DOHH2 (cell line): ENCODE data around the gene ZNF260.
"Not testable (repeated sequence)": the region's sequence is repeated elsewhere in the genome, so short reads cannot be mapped to it uniquely, and the experiment has no call there.

Experiments
- H3F3A ChIP-seq: fragments of 200-600 bp; sonication (generic), shearing (Covaris generic); 2 replicates; pipeline ENCODE4 v1.6.0; 2016; ENCODE audit warnings: antibody characterized with exemption, mild to moderate bottlenecking; ENCODE audit not compliant: control insufficient read depth, insufficient read depth
- H3K27ac ChIP-seq: fragments of 200-600 bp; sonication (generic); 2 replicates; pipeline ENCODE4 v1.5.1; 2014; ENCODE audit warnings: low read depth, mild to moderate bottlenecking, low read length, moderate library complexity
- H3K27me3 ChIP-seq: fragments of 200-600 bp; sonication (generic); 2 replicates; pipeline ENCODE4 v1.6.1; 2014; ENCODE audit warnings: mild to moderate bottlenecking, low read length, mixed read lengths; ENCODE audit not compliant: control insufficient read depth
- H3K36me3 ChIP-seq: fragments of 200-600 bp; sonication (generic); 2 replicates; pipeline ENCODE4 v1.6.1; 2014; ENCODE audit warnings: mild to moderate bottlenecking, low read length, moderate library complexity, mixed read lengths; ENCODE audit not compliant: control insufficient read depth
- H3K4me1 ChIP-seq: fragments of 200-600 bp; sonication (generic); 2 replicates; pipeline ENCODE4 v1.6.1; 2014; ENCODE audit warnings: mild to moderate bottlenecking, low read length, mixed read lengths; ENCODE audit not compliant: control insufficient read depth
- H3K4me2 ChIP-seq: fragments of 200-600 bp; sonication (generic); 2 replicates; pipeline ENCODE4 v1.6.0; 2014; ENCODE audit warnings: mild to moderate bottlenecking, low read length, moderate library complexity
- H3K4me3 ChIP-seq: fragments of 200-600 bp; sonication (generic); 2 replicates; pipeline ENCODE4 v1.5.1; 2014; ENCODE audit warnings: mild to moderate bottlenecking, low read length, mixed read lengths
- H3K79me2 ChIP-seq: fragments of 200-600 bp; sonication (generic); 2 replicates; pipeline ENCODE4 v1.6.1; 2014; ENCODE audit warnings: mild to moderate bottlenecking, low read length, mixed read lengths; ENCODE audit not compliant: control insufficient read depth
- H3K9me2 ChIP-seq: fragments of 200-600 bp; sonication (generic); replicated peaks from 2 replicates; pipeline ENCODE4 v1.6.1; 2014; ENCODE audit warnings: mild to moderate bottlenecking, low read length, mixed read lengths; ENCODE audit not compliant: control insufficient read depth
- H3K9me3 ChIP-seq: fragments of 200-600 bp; sonication (generic); 2 replicates; pipeline ENCODE4 v1.6.1; 2014; ENCODE audit warnings: antibody characterized with exemption, low read length, mixed read lengths; ENCODE audit not compliant: control insufficient read depth, insufficient read depth
- H4K20me1 ChIP-seq: fragments of 200-600 bp; sonication (generic); 2 replicates; pipeline ENCODE4 v1.6.0; 2014; ENCODE audit warnings: low read depth, mild to moderate bottlenecking, antibody characterized with exemption, low read length, moderate library complexity; ENCODE audit not compliant: control insufficient read depth, insufficient read depth
- EZH2phosphoT487 ChIP-seq: fragments of 200-600 bp; sonication (generic); IDR thresholded peaks from 2 replicates; pipeline ENCODE4 v1.6.1; 2017; ENCODE audit warnings: borderline replicate concordance, mild to moderate bottlenecking, antibody characterized with exemption, low read length, moderate library complexity, mixed read lengths
- TF ChIP-seq, protein P1 (sequence below): fragments of 200-600 bp; sonication (generic); IDR thresholded peaks from one replicate; pipeline ENCODE4 v1.5.1; 2014; ENCODE audit warnings: antibody characterized with exemption, mild to moderate bottlenecking, low read depth, low read length; ENCODE audit not compliant: poor library complexity, severe bottlenecking

ZNF260 gene

DNA sequence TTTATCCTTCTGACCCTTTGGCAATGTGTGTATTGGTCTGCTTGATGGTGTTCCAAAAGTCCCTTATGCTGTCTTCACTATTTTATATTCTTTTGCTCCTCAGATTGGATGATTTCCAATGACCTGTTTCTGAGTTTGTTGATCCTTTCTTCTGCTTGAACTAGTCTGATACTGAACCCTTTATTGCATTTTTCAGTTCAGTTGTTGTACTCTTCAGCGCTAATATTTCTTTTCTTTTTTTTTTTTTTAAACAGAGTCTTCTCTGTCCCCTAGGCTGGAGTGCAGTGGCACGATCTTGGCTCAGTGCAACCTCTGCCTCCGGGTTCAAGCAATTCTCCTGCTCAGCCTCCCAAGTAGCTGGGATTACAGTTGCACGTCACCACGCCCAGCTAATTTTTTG lies 26.1 kb downstream of the ZNF260 start:
- Histone ChIP-seq H3K9me2 (no peaks in the 10 kb centered on the region), H3K27ac (no peak overlapping the region), H3K4me3 (no peak overlapping the region), H3K79me2 (no peaks in the 10 kb centered on the region), H4K20me1 (no peaks in the 10 kb centered on the region), H3F3A (no peaks in the 10 kb centered on the region), H3K36me3 (no peaks in the 10 kb centered on the region), H3K27me3 (no peaks in the 10 kb centered on the region), H3K9me3 (peaks cover 13% of the 10 kb centered on the region; the same call in 1 of the 2 replicates), H3K4me1 (no peaks in the 10 kb centered on the region), H3K4me2 (no peak overlapping the region)
- TF ChIP-seq EZH2phosphoT487: no peak
- TF ChIP-seq, protein P1, sequence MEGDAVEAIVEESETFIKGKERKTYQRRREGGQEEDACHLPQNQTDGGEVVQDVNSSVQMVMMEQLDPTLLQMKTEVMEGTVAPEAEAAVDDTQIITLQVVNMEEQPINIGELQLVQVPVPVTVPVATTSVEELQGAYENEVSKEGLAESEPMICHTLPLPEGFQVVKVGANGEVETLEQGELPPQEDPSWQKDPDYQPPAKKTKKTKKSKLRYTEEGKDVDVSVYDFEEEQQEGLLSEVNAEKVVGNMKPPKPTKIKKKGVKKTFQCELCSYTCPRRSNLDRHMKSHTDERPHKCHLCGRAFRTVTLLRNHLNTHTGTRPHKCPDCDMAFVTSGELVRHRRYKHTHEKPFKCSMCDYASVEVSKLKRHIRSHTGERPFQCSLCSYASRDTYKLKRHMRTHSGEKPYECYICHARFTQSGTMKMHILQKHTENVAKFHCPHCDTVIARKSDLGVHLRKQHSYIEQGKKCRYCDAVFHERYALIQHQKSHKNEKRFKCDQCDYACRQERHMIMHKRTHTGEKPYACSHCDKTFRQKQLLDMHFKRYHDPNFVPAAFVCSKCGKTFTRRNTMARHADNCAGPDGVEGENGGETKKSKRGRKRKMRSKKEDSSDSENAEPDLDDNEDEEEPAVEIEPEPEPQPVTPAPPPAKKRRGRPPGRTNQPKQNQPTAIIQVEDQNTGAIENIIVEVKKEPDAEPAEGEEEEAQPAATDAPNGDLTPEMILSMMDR: no peak

DNA sequence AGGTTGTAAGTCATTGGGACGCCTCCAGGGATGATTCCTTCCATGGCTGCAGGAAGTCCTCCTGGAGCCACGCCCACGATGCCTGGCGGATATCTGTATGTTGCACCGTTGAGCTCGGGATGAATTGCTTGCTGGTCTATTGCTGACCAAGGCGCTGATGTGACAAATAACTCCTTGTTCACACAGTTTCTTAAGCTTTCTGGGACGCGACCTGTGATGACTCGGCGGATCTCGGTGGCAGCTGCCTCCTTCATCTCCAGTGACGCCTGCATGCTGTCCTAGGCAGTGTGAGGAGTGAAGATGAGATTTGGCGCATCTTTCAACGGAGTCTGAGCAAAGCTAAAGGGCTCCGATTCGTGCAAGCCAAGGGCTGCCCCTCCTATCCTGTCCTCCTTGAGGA lies 31.1 kb downstream of the ZNF260 start:
- Histone ChIP-seq H3K36me3 (no peaks in the 10 kb centered on the region; the same call in 1 of the 2 replicates), H3K4me3 (no peak overlapping the region), H3K9me2 (no peaks in the 10 kb centered on the region), H3K79me2 (no peaks in the 10 kb centered on the region), H3K27me3 (no peaks in the 10 kb centered on the region), H3F3A (no peaks in the 10 kb centered on the region), H3K27ac (no peak overlapping the region), H3K9me3 (peaks cover 20% of the 10 kb centered on the region), H3K4me1 (peaks cover 7% of the 10 kb centered on the region; the same call in 1 of the 2 replicates), H4K20me1 (no peaks in the 10 kb centered on the region), H3K4me2 (no peak overlapping the region)
- no peak for TF ChIP-seq EZH2phosphoT487
- TF ChIP-seq, protein P1: no peak

DNA sequence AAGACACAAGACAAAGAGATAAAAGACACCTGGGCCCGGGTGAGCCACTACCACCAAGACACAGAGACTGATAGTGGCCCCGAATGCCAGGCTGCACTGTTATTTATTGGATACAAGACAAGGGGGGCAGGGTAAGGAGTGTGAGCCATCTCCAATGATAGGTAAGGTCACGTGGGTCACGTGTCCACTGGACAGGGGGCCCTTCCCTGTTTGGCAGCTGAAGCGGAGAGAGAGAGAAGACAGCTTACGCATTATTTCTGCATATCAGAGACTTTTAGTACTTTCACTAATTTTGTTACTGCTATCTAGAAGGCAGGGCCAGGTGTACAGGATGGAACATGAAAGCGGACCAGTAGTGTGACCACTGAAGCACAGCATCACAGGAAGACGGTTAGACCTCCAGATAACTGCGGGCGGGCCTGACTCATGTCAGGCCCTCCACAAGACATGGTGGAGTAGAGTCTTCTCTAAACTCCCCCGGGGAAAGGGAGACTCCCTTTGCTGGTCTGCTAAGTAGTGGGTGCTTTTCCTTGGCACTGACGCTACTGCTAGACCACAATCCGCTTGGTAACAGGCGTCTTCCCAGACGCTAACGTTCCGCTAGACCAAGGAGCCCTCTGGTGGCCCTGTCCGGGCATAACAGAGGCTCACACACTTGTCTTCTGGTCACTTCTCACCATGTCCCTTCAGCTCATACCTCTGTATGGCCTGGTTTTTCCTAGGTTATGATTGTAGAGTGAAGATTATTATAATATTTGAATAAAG lies 35.2 kb downstream of the ZNF260 start:
- peak overlapping the region; percentile 22; the same call in 1 of the 2 replicates for H3K4me3 ChIP-seq
- H3F3A ChIP-seq, H4K20me1 ChIP-seq, H3K27ac ChIP-seq, H3K36me3 ChIP-seq, H3K4me2 ChIP-seq, H3K79me2 ChIP-seq, H3K27me3 ChIP-seq, H3K9me2 ChIP-seq: not testable (repeated sequence)
- TF ChIP-seq, protein P1: peak; percentile 54
- peaks cover 22% of the 10 kb centered on the region for H3K4me1 ChIP-seq
- H3K9me3 ChIP-seq: peaks cover 20% of the 10 kb centered on the region

DNA sequence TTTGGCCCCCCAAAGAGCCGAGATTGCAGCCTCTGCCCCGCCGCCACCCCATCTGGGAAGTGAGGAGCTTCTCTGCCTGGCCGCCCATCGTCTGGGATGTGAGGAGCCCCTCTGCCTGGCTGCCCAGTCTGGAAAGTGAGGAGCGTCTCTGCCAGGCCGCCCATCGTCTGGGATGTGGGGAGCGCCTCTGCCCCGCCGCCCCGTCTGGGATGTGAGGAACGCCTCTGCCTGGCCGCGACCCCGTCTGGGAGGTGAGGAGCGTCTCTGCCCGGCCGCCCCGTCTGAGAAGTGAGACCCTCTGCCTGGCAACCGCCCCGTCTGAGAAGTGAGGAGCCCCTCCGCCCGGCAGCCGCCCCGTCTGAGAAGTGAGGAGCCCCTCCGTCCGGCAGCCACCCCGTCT lies 37.2 kb downstream of the ZNF260 start:
- peak overlapping the region; percentile 86 for H3K4me2 ChIP-seq
- not testable (repeated sequence) for H3K36me3 ChIP-seq, H3K27me3 ChIP-seq, H3K27ac ChIP-seq, H3K79me2 ChIP-seq, H3K9me2 ChIP-seq, H4K20me1 ChIP-seq, H3F3A ChIP-seq, H3K9me3 ChIP-seq
- H3K4me1 ChIP-seq: peaks cover 22% of the 10 kb centered on the region
- peak overlapping the region; percentile 99 for H3K4me3 ChIP-seq
